ENCODE measurements around the gene TUBGCP5.
A peak's percentile ranks its signal among the peaks of the same experiment; 100 is the strongest.
"Not testable (repeated sequence)": the region's sequence is repeated elsewhere in the genome, so short reads cannot be mapped to it uniquely, and the experiment has no call there.

Gene TUBGCP5

DNA sequence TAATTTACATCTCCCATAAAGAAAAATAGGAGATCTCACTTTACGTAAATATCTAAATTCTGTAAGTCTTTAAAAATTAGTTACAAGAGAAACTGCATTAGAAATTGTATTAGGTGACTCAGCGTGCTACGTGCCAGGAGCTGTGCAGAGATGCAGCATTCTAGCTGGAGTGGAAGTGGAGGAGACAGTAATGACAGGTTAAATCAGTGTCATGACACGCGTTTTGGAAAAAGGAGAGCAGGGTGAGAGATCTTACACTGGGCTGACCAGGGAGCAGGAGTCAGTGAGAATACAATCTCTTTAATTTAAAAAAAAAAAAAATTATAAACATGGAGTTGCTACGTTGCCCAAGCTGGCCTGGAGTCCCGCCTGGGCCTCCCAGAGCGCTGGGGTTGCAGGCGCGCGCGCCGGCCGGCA, 635 bp downstream of the TUBGCP5 start:
- Histone ChIP-seq H3K4me3 (ENCODE audit: low read depth in 1 of 2, low read length in 2 of 2) (peak overlapping the region; percentile 84 to 87), H3K4me1 (ENCODE audit: control insufficient read depth in 1 of 2, insufficient read depth in 2 of 2, low read length in 2 of 2) (peaks cover 0 to 8% of the 10 kb centered on the region in 2 donors), H3K27me3 (ENCODE audit: low read depth, low read length) (no peaks in the 10 kb centered on the region), H3K9me3 (ENCODE audit: control insufficient read depth in 1 of 2, low read length in 2 of 2) (no peaks in the 10 kb centered on the region), H3K27ac (ENCODE audit: low read length) (no peak overlapping the region), H3K36me3 (ENCODE audit: control insufficient read depth in 1 of 2, insufficient read depth in 2 of 2, low read length in 2 of 2) (peaks cover 4 to 13% of the 10 kb centered on the region in 2 donors)

DNA sequence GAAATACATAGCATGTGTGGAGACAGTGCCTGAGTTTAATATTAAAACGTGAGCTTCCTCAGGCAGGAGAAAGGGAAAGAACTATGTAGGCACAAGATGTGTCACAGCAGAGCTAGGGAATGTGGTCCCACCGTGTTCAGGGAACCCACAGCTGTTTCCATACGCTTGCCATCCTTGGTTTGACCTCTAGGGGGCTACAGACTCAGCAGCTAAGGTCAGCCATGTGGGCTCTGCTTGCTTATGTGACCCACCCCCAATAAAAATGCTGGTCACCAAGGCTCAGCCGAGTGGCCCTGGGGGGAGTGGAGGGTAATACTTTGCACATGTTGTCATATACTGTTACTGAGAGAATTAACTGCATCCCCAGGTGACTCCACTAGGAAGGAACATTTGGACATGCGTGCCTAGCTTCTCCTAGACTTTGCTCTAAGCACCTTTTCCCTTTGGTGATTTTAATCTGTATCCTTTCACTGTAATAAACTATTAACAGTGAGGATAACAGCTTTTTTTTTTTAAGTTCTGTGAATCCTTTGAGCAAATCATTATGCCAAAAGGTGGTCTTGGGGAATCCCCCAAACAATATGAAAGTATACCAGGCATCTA, 3.3 kb downstream of the TUBGCP5 start:
- Histone ChIP-seq H3K36me3 (ENCODE audit: control insufficient read depth in 1 of 2, insufficient read depth in 2 of 2, low read length in 2 of 2) (peaks cover 16 to 20% of the 10 kb centered on the region in 2 donors), H3K27ac (ENCODE audit: low read length) (no peak overlapping the region), H3K4me3 (ENCODE audit: low read depth in 1 of 2, low read length in 2 of 2) (no peak overlapping the region), H3K27me3 (ENCODE audit: low read depth, low read length) (no peaks in the 10 kb centered on the region), H3K4me1 (ENCODE audit: control insufficient read depth in 1 of 2, insufficient read depth in 2 of 2, low read length in 2 of 2) (peaks cover 0 to 8% of the 10 kb centered on the region in 2 donors), H3K9me3 (ENCODE audit: control insufficient read depth in 1 of 2, low read length in 2 of 2) (no peaks in the 10 kb centered on the region)

DNA sequence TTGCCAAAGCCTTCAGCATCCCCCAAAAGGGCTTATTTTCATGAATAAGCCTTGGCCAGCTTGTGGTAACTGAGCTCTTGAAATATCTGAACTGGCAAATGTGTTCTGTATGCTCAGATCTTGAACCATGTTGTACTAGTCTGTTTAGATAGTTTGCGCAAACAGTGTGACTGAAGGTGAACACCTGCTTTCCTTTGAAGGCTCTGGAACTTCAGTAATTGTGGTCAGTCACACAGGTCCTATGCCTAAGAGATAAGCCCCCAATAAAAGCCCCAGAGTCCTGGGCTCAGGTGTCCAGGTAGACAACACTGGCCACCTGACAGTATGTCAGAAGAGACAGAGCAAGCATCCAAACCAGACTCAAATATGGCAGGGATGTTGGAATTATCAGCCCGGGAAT, 5.4 kb downstream of the TUBGCP5 start:
- H3K27ac ChIP-seq (ENCODE audit: low read length): no peak overlapping the region
- H3K36me3 ChIP-seq (ENCODE audit: control insufficient read depth in 1 of 2, insufficient read depth in 2 of 2, low read length in 2 of 2): peaks cover 30 to 35% of the 10 kb centered on the region in 2 donors
- H3K27me3 ChIP-seq (ENCODE audit: low read depth, low read length): no peaks in the 10 kb centered on the region
- H3K4me3 ChIP-seq (ENCODE audit: low read depth in 1 of 2, low read length in 2 of 2): no peak overlapping the region
- H3K9me3 ChIP-seq (ENCODE audit: control insufficient read depth in 1 of 2, low read length in 2 of 2): no peaks in the 10 kb centered on the region
- H3K4me1 ChIP-seq (ENCODE audit: control insufficient read depth in 1 of 2, insufficient read depth in 2 of 2, low read length in 2 of 2): peaks cover 0 to 8% of the 10 kb centered on the region in 2 donors

DNA sequence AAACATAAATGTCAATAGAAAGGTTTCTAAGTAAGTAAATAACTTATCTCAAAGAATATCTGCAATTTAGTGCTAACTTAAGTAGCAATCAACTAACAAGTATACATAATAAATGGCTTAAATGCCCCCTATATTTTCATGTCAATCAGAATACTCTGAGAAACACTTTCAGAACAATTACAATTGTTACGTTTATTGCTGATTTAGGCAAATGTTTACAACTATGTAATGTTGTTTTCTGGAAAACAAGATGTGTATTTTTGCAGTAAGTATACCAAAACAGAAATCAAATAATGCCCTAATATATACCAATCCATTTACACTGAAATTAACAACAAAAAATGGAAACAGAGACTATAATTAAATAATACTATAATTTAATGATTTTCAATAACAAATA, 13.2 kb downstream of the TUBGCP5 start:
- Histone ChIP-seq H3K9me3 (ENCODE audit: control insufficient read depth in 1 of 2, low read length in 2 of 2) (no peaks in the 10 kb centered on the region), H3K4me3 (ENCODE audit: low read depth in 1 of 2, low read length in 2 of 2) (no peak overlapping the region), H3K27ac (ENCODE audit: low read length) (no peak overlapping the region), H3K27me3 (ENCODE audit: low read depth, low read length) (no peaks in the 10 kb centered on the region), H3K4me1 (ENCODE audit: control insufficient read depth in 1 of 2, insufficient read depth in 2 of 2, low read length in 2 of 2) (no peaks in the 10 kb centered on the region), H3K36me3 (ENCODE audit: control insufficient read depth in 1 of 2, insufficient read depth in 2 of 2, low read length in 2 of 2) (peaks cover 49 to 80% of the 10 kb centered on the region in 2 donors)

DNA sequence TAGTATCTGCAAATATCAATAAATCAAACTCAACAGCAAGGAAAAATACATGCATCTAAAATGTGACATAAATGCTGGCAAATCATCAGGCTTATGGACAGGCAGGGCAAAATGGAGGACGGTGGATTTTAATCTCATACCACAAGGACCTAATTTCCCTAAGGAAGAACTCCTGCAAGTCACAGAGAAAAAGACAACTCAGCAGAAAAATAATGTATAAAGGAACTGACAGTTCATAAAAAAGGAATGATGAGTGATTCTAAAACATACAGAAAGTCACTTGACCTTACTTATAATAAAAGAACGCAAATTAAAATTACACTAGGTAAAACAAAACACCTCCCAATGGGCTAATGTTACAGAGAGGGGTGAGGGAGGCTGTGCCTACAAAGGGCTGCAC, 17.2 kb downstream of the TUBGCP5 start:
- no peak overlapping the region for H3K4me3 ChIP-seq (ENCODE audit: low read depth in 1 of 2, low read length in 2 of 2)
- no peaks in the 10 kb centered on the region for H3K4me1 ChIP-seq (ENCODE audit: control insufficient read depth in 1 of 2, insufficient read depth in 2 of 2, low read length in 2 of 2)
- H3K36me3 ChIP-seq (ENCODE audit: control insufficient read depth in 1 of 2, insufficient read depth in 2 of 2, low read length in 2 of 2): peaks cover 49 to 74% of the 10 kb centered on the region in 2 donors
- H3K9me3 ChIP-seq (ENCODE audit: control insufficient read depth in 1 of 2, low read length in 2 of 2): no peaks in the 10 kb centered on the region
- H3K27me3 ChIP-seq (ENCODE audit: low read depth, low read length): no peaks in the 10 kb centered on the region
- H3K27ac ChIP-seq (ENCODE audit: low read length): no peak overlapping the region

DNA sequence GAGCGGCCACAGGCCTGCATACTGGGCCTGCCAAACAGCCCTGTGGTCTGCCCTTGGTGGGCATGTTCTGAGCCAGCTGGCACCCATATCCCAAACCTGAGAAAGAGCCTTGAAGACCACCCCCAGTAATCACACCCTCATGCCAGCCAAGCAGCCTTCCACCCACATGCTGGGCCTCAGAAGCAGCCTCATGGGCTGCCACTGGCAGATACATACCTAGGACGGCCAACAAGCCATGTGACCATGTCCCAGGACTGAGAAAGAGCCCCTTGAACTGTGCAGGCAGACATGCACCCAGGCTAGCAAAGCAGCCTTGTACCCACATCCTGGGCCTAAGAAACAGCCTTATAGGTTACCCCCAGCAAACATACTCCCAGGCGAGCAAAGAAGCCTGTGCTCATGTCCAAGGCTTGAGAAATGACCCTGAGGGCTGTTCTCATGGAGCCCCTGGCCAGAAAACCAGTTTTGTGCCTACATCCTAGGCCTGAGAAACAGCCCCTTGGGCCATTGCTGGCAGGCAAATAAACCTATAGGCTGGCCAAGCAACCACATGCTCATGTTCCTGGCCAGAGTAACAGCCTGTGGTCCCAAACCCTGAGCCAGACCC, 24.9 kb downstream of the TUBGCP5 start:
- Histone ChIP-seq H3K27me3 (ENCODE audit: low read depth, low read length) (no peaks in the 10 kb centered on the region), H3K36me3 (ENCODE audit: control insufficient read depth in 1 of 2, insufficient read depth in 2 of 2, low read length in 2 of 2) (peaks cover 40 to 74% of the 10 kb centered on the region in 2 donors), H3K9me3 (ENCODE audit: control insufficient read depth in 1 of 2, low read length in 2 of 2) (no peaks in the 10 kb centered on the region), H3K4me1 (ENCODE audit: control insufficient read depth in 1 of 2, insufficient read depth in 2 of 2, low read length in 2 of 2) (no peaks in the 10 kb centered on the region), H3K27ac (ENCODE audit: low read length) (no peak overlapping the region), H3K4me3 (ENCODE audit: low read depth in 1 of 2, low read length in 2 of 2) (no peak overlapping the region)

DNA sequence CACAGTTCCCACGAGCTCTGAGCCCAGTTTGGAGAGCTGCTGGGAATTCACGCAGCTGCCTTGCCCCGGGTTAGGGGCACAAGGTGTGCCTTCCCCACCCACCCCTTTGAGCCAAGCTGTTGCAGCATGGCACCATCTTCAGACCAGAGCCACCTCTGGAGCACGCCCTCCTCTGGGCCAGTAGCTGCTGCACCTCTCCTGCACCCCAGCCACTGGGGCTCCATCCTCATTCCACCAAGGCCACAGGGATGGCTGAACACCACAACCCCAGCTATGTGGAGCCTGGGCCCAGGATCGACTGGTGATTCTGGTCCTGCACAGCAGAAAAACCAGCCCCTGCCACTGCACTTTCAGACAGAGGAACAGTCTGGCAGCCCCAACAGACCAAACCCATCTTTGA, 25.7 kb downstream of the TUBGCP5 start:
- H3K4me1 ChIP-seq (ENCODE audit: control insufficient read depth in 1 of 2, insufficient read depth in 2 of 2, low read length in 2 of 2): no peaks in the 10 kb centered on the region
- no peaks in the 10 kb centered on the region for H3K9me3 ChIP-seq (ENCODE audit: control insufficient read depth in 1 of 2, low read length in 2 of 2)
- no peak overlapping the region for H3K27ac ChIP-seq (ENCODE audit: low read length)
- no peaks in the 10 kb centered on the region for H3K27me3 ChIP-seq (ENCODE audit: low read depth, low read length)
- H3K36me3 ChIP-seq (ENCODE audit: control insufficient read depth in 1 of 2, insufficient read depth in 2 of 2, low read length in 2 of 2): peaks cover 38 to 74% of the 10 kb centered on the region in 2 donors
- H3K4me3 ChIP-seq (ENCODE audit: low read depth in 1 of 2, low read length in 2 of 2): no peak overlapping the region

DNA sequence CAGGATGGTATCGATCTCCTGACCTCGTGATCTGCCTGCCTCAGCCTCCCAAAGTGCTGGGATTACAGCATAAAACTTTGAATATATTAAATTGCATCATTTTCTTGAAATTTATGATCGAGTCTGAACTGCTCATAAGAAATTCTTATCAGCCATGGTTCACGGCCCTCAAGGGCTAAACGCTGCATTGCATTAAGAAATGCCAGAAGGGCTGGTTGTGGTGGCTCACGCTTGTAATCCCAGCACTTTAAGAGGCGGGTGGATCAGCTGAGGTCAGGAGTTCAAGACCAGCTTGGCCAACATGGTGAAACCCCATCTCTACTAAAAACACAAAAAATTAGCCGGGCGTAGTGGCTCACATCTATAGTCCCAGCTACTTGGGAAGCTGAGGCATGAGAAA, 26.8 kb downstream of the TUBGCP5 start:
- H3K9me3 ChIP-seq (ENCODE audit: control insufficient read depth in 1 of 2, low read length in 2 of 2); H3K27me3 ChIP-seq (ENCODE audit: low read depth, low read length); H3K4me1 ChIP-seq (ENCODE audit: control insufficient read depth in 1 of 2, insufficient read depth in 2 of 2, low read length in 2 of 2); H3K27ac ChIP-seq (ENCODE audit: low read length); H3K4me3 ChIP-seq (ENCODE audit: low read depth in 1 of 2, low read length in 2 of 2): not testable (repeated sequence)
- H3K36me3 ChIP-seq (ENCODE audit: control insufficient read depth in 1 of 2, insufficient read depth in 2 of 2, low read length in 2 of 2): peaks cover 36 to 74% of the 10 kb centered on the region in 2 donors

DNA sequence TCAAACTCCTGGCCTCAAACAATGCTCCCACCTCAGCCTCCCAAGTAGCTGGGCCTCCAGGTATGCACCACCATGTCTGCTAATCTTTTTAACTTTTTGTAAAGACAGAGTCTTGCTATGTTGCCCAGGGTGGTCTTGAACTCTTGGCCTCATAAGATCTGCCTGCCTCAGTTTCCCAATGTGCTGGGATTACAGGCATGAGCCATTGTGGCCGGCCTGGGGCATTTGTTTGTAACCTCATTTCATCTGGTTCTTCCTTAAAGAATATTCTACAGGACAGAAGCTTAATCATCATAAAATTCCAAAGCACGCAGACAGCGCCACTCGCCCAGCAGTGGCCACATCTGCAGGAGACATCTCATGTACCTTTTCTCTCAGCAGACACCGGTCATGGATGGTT, 35.6 kb downstream of the TUBGCP5 start:
- Histone ChIP-seq H3K9me3 (ENCODE audit: control insufficient read depth in 1 of 2, low read length in 2 of 2) (no peaks in the 10 kb centered on the region), H3K27ac (ENCODE audit: low read length) (no peak overlapping the region), H3K4me3 (ENCODE audit: low read depth in 1 of 2, low read length in 2 of 2) (no peak overlapping the region), H3K4me1 (ENCODE audit: control insufficient read depth in 1 of 2, insufficient read depth in 2 of 2, low read length in 2 of 2) (no peaks in the 10 kb centered on the region), H3K27me3 (ENCODE audit: low read depth, low read length) (no peaks in the 10 kb centered on the region), H3K36me3 (ENCODE audit: control insufficient read depth in 1 of 2, insufficient read depth in 2 of 2, low read length in 2 of 2) (peaks cover 42 to 76% of the 10 kb centered on the region in 2 donors)

DNA sequence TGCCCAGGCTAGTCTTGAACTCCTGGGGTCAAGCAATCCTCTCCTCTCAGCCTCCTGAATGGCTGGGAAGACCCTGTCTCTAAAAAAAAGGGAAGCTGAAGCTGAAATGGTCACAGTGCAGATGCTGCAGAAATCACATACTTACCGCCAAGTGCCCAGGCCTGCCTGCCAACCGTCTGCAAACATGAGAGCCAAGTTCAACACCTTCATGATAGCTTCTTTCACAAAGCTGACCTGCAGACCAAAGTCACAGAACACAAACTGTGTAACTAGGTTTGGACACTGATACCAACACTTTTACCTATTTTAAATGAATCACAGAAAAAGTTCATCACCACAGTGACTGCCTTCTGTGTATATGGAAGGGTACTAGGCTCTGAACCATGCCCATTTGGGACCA, 36.4 kb downstream of the TUBGCP5 start:
- Histone ChIP-seq H3K36me3 (ENCODE audit: control insufficient read depth in 1 of 2, insufficient read depth in 2 of 2, low read length in 2 of 2) (peaks cover 36 to 67% of the 10 kb centered on the region in 2 donors), H3K9me3 (ENCODE audit: control insufficient read depth in 1 of 2, low read length in 2 of 2) (no peaks in the 10 kb centered on the region), H3K27ac (ENCODE audit: low read length) (no peak overlapping the region), H3K4me3 (ENCODE audit: low read depth in 1 of 2, low read length in 2 of 2) (no peak overlapping the region), H3K4me1 (ENCODE audit: control insufficient read depth in 1 of 2, insufficient read depth in 2 of 2, low read length in 2 of 2) (no peaks in the 10 kb centered on the region), H3K27me3 (ENCODE audit: low read depth, low read length) (no peaks in the 10 kb centered on the region)

DNA sequence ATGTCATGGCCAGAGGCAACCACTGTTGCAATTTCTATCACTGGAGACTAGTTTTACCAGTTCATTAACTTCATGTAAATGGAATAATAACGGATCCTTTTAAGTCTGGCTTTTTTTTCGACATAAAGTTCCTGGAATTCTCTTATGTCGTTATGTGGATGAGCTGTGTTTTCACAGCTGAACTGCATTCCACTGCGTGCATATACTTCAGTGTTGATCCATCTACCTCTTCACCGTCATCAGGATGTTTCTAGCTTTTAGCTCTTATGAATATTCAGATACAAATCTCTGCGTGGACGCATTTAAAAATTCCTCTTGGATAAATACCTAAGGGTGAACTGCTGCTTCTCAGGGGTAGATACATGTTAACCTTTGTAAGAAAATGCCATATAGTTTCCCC, 43.6 kb downstream of the TUBGCP5 start:
- no peak overlapping the region for H3K4me3 ChIP-seq (ENCODE audit: low read depth in 1 of 2, low read length in 2 of 2)
- no peaks in the 10 kb centered on the region for H3K4me1 ChIP-seq (ENCODE audit: control insufficient read depth in 1 of 2, insufficient read depth in 2 of 2, low read length in 2 of 2)
- H3K36me3 ChIP-seq (ENCODE audit: control insufficient read depth in 1 of 2, insufficient read depth in 2 of 2, low read length in 2 of 2): peaks cover 4 to 17% of the 10 kb centered on the region in 2 donors
- H3K27ac ChIP-seq (ENCODE audit: low read length): no peak overlapping the region
- no peaks in the 10 kb centered on the region for H3K27me3 ChIP-seq (ENCODE audit: low read depth, low read length)
- H3K9me3 ChIP-seq (ENCODE audit: control insufficient read depth in 1 of 2, low read length in 2 of 2): no peaks in the 10 kb centered on the region

DNA sequence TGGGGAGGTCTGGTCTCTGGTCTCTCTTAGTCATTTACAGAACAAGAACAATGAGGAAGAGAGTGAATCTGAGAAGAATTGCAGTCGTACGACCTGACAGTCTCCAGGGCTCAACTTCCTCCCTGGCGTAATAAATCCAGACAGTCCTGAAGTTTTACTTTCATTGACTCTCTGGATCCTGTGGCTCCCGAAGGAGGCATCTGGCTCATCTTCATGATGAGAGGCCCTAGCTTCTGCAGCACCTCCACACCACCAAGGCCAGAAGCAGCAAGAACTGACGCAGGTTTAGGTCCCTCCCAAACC, 47.4 kb downstream of the TUBGCP5 start:
- Histone ChIP-seq H3K27ac (ENCODE audit: low read length) (no peak overlapping the region), H3K4me1 (ENCODE audit: control insufficient read depth in 1 of 2, insufficient read depth in 2 of 2, low read length in 2 of 2) (no peaks in the 10 kb centered on the region)

More for the DNA sequence above, 47.4 kb downstream of the TUBGCP5 start:
- Histone ChIP-seq H3K27me3 (ENCODE audit: low read depth, low read length) (no peaks in the 10 kb centered on the region), H3K36me3 (ENCODE audit: control insufficient read depth in 1 of 2, insufficient read depth in 2 of 2, low read length in 2 of 2) (peaks cover 4 to 8% of the 10 kb centered on the region in 2 donors), H3K9me3 (ENCODE audit: control insufficient read depth in 1 of 2, low read length in 2 of 2) (no peaks in the 10 kb centered on the region), H3K4me3 (ENCODE audit: low read depth in 1 of 2, low read length in 2 of 2) (no peak overlapping the region)

All from muscle layer of duodenum (tissue), 2 donors.